ENCODE measurements around the gene CHKB. TPM values are rescaled to one million over a fixed set of nuclear protein-coding genes. Genes with fewer than 3 reads are reported as not detected.

CHKB gene
- total and polyA plus RNA-seq, 4 experiments from 2014 or later = 30.7 to 196 (median 109) TPM

GRCh38 chr22:50560034-50560433, 22.6 kb downstream of the CHKB start:
- H3K4me1 Mint-ChIP-seq = peaks cover 13 to 25% (median 20%) of the 10 kb centered on the region in 4 donors
- H3K4me3 Mint-ChIP-seq = peak overlapping the region in 1 of 8 donors; percentile 41
- CTCF ChIA-PET (ENCODE audit: partially characterized antibody) = interaction anchor here (1.5 to 3.2 kb wide), 3 partner anchors 12 to 22 kb away, joined by 3 to 11 read pairs (median 5); partner anchors contain the start of genes CHKB and KLHDC7B

GRCh38 chr22:50556703-50557102, 25.9 kb downstream of the CHKB start:
- no peaks in the 10 kb centered on the region for H3K9me3 Mint-ChIP-seq
- H3K27ac ChIP-seq (ENCODE audit: low read depth, low read length) = no peak overlapping the region
- peaks cover 5 to 11% (median 10%) of the 10 kb centered on the region in 4 donors for H3K4me1 Mint-ChIP-seq
- intact Hi-C loops (cut with micrococcal nuclease) = no loop called here
- H3K27me3 Mint-ChIP-seq = no peaks in the 10 kb centered on the region
- no peak overlapping the region for H3K27ac Mint-ChIP-seq
- no peak overlapping the region for H3K4me3 ChIP-seq (ENCODE audit: low read length in 2 of 2)
- no peaks in the 10 kb centered on the region for H3K4me1 ChIP-seq (ENCODE audit: insufficient read depth, low read length)
- no peaks in the 10 kb centered on the region for H3K36me3 Mint-ChIP-seq
- H3K36me3 ChIP-seq (ENCODE audit: insufficient read depth, low read length) = no peaks in the 10 kb centered on the region
- POLR2A ChIA-PET (ENCODE audit: partially characterized antibody) = interaction anchor here (1.3 to 2.2 kb wide), 5 partner anchors 8 to 31 kb away, joined by 3 to 10 read pairs (median 6); partner anchors contain the start of genes CHKB, CPT1B and SCO2
- no peaks in the 10 kb centered on the region for H3K27me3 ChIP-seq (ENCODE audit: insufficient read depth, low read length)
- CTCF ChIA-PET (ENCODE audit: partially characterized antibody) = interaction anchor here (1.2 to 2.2 kb wide), 2 partner anchors 9 to 31 kb away, joined by 5 to 7 read pairs; partner anchors contain the start of gene SCO2
- no peak for DNase-seq
- H3K4me3 Mint-ChIP-seq = no peak overlapping the region
- H3K9me3 ChIP-seq (ENCODE audit: control insufficient read depth in 1 of 2, low read length in 2 of 2) = no peaks in the 10 kb centered on the region

More at GRCh38 chr22:50560034-50560433, 22.6 kb downstream of the CHKB start:
- H3K27ac Mint-ChIP-seq = no peak overlapping the region
- H3K36me3 Mint-ChIP-seq = peaks cover 0 to 1% of the 10 kb centered on the region in 2 donors
- Histone ChIP-seq H3K4me3 (ENCODE audit: low read length in 2 of 2) (no peak overlapping the region), H3K9me3 (ENCODE audit: control insufficient read depth in 1 of 2, low read length in 2 of 2) (no peaks in the 10 kb centered on the region), H3K27ac (ENCODE audit: low read depth, low read length) (no peak overlapping the region), H3K4me1 (ENCODE audit: insufficient read depth, low read length) (peaks cover 8% of the 10 kb centered on the region), H3K36me3 (ENCODE audit: insufficient read depth, low read length) (no peaks in the 10 kb centered on the region), H3K27me3 (ENCODE audit: insufficient read depth, low read length) (no peaks in the 10 kb centered on the region)
- intact Hi-C loops (cut with micrococcal nuclease) = no loop called here
- peaks cover 0 to 2% of the 10 kb centered on the region in 2 donors for H3K27me3 Mint-ChIP-seq
- no peaks in the 10 kb centered on the region for H3K9me3 Mint-ChIP-seq
- POLR2A ChIA-PET (ENCODE audit: partially characterized antibody) = interaction anchor here (0.6 to 1.8 kb wide), 2 partner anchors 11 to 34 kb away, joined by 3 to 5 read pairs; no protein-coding TSS in a partner anchor
- no peak for DNase-seq

- H3K36me3 ChIP-seq (ENCODE audit: insufficient read depth, low read length) = no peaks in the 10 kb centered on the region
- intact Hi-C loops (cut with micrococcal nuclease) = no loop called here
- no peak overlapping the region for H3K4me3 ChIP-seq (ENCODE audit: low read length in 2 of 2)
- H3K4me3 Mint-ChIP-seq = no peak overlapping the region
- peaks cover 10 to 18% (median 14%) of the 10 kb centered on the region in 4 donors for H3K4me1 Mint-ChIP-seq
- no peaks in the 10 kb centered on the region for H3K27me3 ChIP-seq (ENCODE audit: insufficient read depth, low read length)
- ChIA-PET CTCF (ENCODE audit: partially characterized antibody) (interaction anchor here (1.0 to 1.4 kb wide), 2 partner anchors 10 to 301 kb away, joined by 3 to 6 read pairs; partner anchors contain the start of gene SYCE3), POLR2A (ENCODE audit: partially characterized antibody) (interaction anchor here (6.8 kb wide), 1 partner anchor 26 kb away, joined by 151 read pairs; the partner anchor contains the start of genes SCO2 and TYMP)
- H3K36me3 Mint-ChIP-seq = no peaks in the 10 kb centered on the region
- no peak for DNase-seq
- no peak overlapping the region for H3K27ac ChIP-seq (ENCODE audit: low read depth, low read length)
- H3K9me3 ChIP-seq (ENCODE audit: control insufficient read depth in 1 of 2, low read length in 2 of 2) = no peaks in the 10 kb centered on the region
- peaks cover 21% of the 10 kb centered on the region for H3K4me1 ChIP-seq (ENCODE audit: insufficient read depth, low read length)
- no peaks in the 10 kb centered on the region for H3K9me3 Mint-ChIP-seq
- no peak overlapping the region for H3K27ac Mint-ChIP-seq
- no peaks in the 10 kb centered on the region for H3K27me3 Mint-ChIP-seq
These were observed 29.3 kb downstream of the CHKB start for GRCh38 chr22:50553310-50553709.

- POLR2A ChIA-PET (ENCODE audit: partially characterized antibody) = interaction anchor here (1.1 to 6.8 kb wide), 6 partner anchors 12 to 69 kb away, joined by 7 to 151 read pairs (median 12); partner anchors contain the start of genes CHKB, SCO2, SYCE3 and TYMP
- H3K36me3 Mint-ChIP-seq = no peaks in the 10 kb centered on the region
These were observed 31.4 kb downstream of the CHKB start for GRCh38 chr22:50551160-50551752.

GRCh38 chr22:50550395-50550794, 32.3 kb downstream of the CHKB start:
- no peaks in the 10 kb centered on the region for H3K36me3 ChIP-seq (ENCODE audit: insufficient read depth, low read length)
- H3K4me3 Mint-ChIP-seq = peak overlapping the region; percentile 6 to 83 (median 78)
- ChIA-PET POLR2A (ENCODE audit: partially characterized antibody) (interaction anchor here (0.8 to 6.8 kb wide), 8 partner anchors 11 to 78 kb away, joined by 3 to 151 read pairs (median 10); partner anchors contain the start of genes ARSA, CHKB, MAPK8IP2 and SCO2), CTCF (ENCODE audit: partially characterized antibody) (interaction anchor here (1.0 to 4.8 kb wide), 7 partner anchors 11 to 70 kb away, joined by 3 to 32 read pairs (median 5); partner anchors contain the start of genes SCO2 and SYCE3)
- H3K4me1 Mint-ChIP-seq = peaks cover 18 to 34% (median 26%) of the 10 kb centered on the region in 4 donors
- H3K27ac Mint-ChIP-seq = peak overlapping the region in 6 of 7 donors; percentile 32 to 77 (median 73)
- H3K27me3 ChIP-seq (ENCODE audit: insufficient read depth, low read length) = no peaks in the 10 kb centered on the region
- intact Hi-C loops (cut with micrococcal nuclease) = no loop called here
- H3K27ac ChIP-seq (ENCODE audit: low read depth, low read length) = no peak overlapping the region
- H3K9me3 ChIP-seq (ENCODE audit: control insufficient read depth in 1 of 2, low read length in 2 of 2) = no peaks in the 10 kb centered on the region
- no peaks in the 10 kb centered on the region for H3K9me3 Mint-ChIP-seq
- H3K27me3 Mint-ChIP-seq = no peaks in the 10 kb centered on the region
- DNase-seq = no peak
- no peak overlapping the region for H3K4me3 ChIP-seq (ENCODE audit: low read length in 2 of 2)
- H3K36me3 Mint-ChIP-seq = no peaks in the 10 kb centered on the region
- H3K4me1 ChIP-seq (ENCODE audit: insufficient read depth, low read length) = peaks cover 36% of the 10 kb centered on the region

More at GRCh38 chr22:50551160-50551752, 31.4 kb downstream of the CHKB start:
- Histone ChIP-seq H3K36me3 (ENCODE audit: insufficient read depth, low read length) (no peaks in the 10 kb centered on the region), H3K27ac (ENCODE audit: low read depth, low read length) (no peak overlapping the region), H3K27me3 (ENCODE audit: insufficient read depth, low read length) (no peaks in the 10 kb centered on the region), H3K4me3 (ENCODE audit: low read length in 2 of 2) (no peak overlapping the region), H3K9me3 (ENCODE audit: control insufficient read depth in 1 of 2, low read length in 2 of 2) (no peaks in the 10 kb centered on the region), H3K4me1 (ENCODE audit: insufficient read depth, low read length) (peaks cover 27% of the 10 kb centered on the region)
- H3K4me3 Mint-ChIP-seq = peak overlapping the region in 5 of 8 donors; percentile 28 to 76 (median 40)
- DNase-seq = no peak
- peak overlapping the region in 3 of 7 donors; percentile 12 to 48 (median 32) for H3K27ac Mint-ChIP-seq
- H3K9me3 Mint-ChIP-seq = no peaks in the 10 kb centered on the region
- CTCF ChIA-PET (ENCODE audit: partially characterized antibody) = interaction anchor here (1.0 to 4.8 kb wide), 7 partner anchors 12 to 69 kb away, joined by 3 to 32 read pairs (median 5); partner anchors contain the start of genes SCO2 and SYCE3
- peaks cover 12 to 26% (median 18%) of the 10 kb centered on the region in 4 donors for H3K4me1 Mint-ChIP-seq
- intact Hi-C loops (cut with micrococcal nuclease) = no loop called here
- no peaks in the 10 kb centered on the region for H3K27me3 Mint-ChIP-seq

GRCh38 chr22:50548921-50549790, 33.5 kb downstream of the CHKB start:
- peak overlapping the region; percentile 29 to 73 for H3K4me3 ChIP-seq (ENCODE audit: low read length in 2 of 2)
- no peaks in the 10 kb centered on the region for H3K27me3 ChIP-seq (ENCODE audit: insufficient read depth, low read length)
- H3K4me1 ChIP-seq (ENCODE audit: insufficient read depth, low read length) = peaks cover 48% of the 10 kb centered on the region
- Mint-ChIP-seq H3K4me3 (peak overlapping the region; percentile 70 to 84 (median 78)), H3K27me3 (no peaks in the 10 kb centered on the region), H3K9me3 (no peaks in the 10 kb centered on the region), H3K4me1 (peaks cover 24 to 47% (median 35%) of the 10 kb centered on the region in 4 donors), H3K27ac (peak overlapping the region in 6 of 7 donors; percentile 57 to 82 (median 76)), H3K36me3 (no peaks in the 10 kb centered on the region)
- no peaks in the 10 kb centered on the region for H3K36me3 ChIP-seq (ENCODE audit: insufficient read depth, low read length)
- H3K27ac ChIP-seq (ENCODE audit: low read depth, low read length) = peak overlapping the region; percentile 74
- H3K9me3 ChIP-seq (ENCODE audit: control insufficient read depth in 1 of 2, low read length in 2 of 2) = no peaks in the 10 kb centered on the region
- intact Hi-C loops (cut with micrococcal nuclease) = loop anchor here (1.0 to 5.0 kb wide), 2 partner anchors 24 to 42 kb away; partner anchors contain the start of genes LMF2, NCAPH2 and SCO2
- DNase-seq = no peak
- CTCF ChIA-PET (ENCODE audit: partially characterized antibody) = interaction anchor here (0.8 to 4.8 kb wide), 11 partner anchors 10 to 75 kb away, joined by 3 to 32 read pairs (median 6); partner anchors contain the start of genes SCO2 and SYCE3
- POLR2A ChIA-PET (ENCODE audit: partially characterized antibody) = interaction anchor here (0.8 to 6.8 kb wide), 26 partner anchors 8 to 362 kb away, joined by 3 to 151 read pairs (median 6); partner anchors contain the start of genes ARSA, CHKB, CPT1B and HDAC10

All from CD4-positive, alpha-beta memory T cell (primary cell).